ENCODE results near the gene TIPRL.

GRCh38 chr1:168229893-168230292 lies 51.1 kb downstream of the TIPRL start:
- TF ChIP-seq GABPA (IDR thresholded peaks at IDR 0.05; ENCODE audit: borderline replicate concordance, insufficient read depth, low read length) (no peak), CREB1 (IDR thresholded peaks at IDR 0.05) (no peak), BACH1 (IDR thresholded peaks at IDR 0.05; ENCODE audit: low read length) (no peak), POLR2A (IDR thresholded peaks at IDR 0.05; ENCODE audit: control extremely low read depth in 1 of 2, low read depth in 2 of 2, low read length in 2 of 2) (no peak), SIN3A (conservative IDR thresholded peaks at IDR 0.05 in 1 of 2, IDR thresholded peaks at IDR 0.05 in 1 of 2; ENCODE audit: low read depth in 1 of 2, low read length in 2 of 2) (no peak), POU5F1 (IDR thresholded peaks at IDR 0.05; ENCODE audit: low read depth, low read length) (no peak), JUN (IDR thresholded peaks at IDR 0.05; ENCODE audit: low read depth, low read length) (no peak), TAF1 (IDR thresholded peaks at IDR 0.05; ENCODE audit: low read depth, low read length) (no peak), YY1 (IDR thresholded peaks at IDR 0.05; ENCODE audit: low read depth, low read length) (no peak), HDAC2 (IDR thresholded peaks at IDR 0.05; ENCODE audit: borderline replicate concordance in 1 of 2, low read depth in 2 of 2, low read length in 2 of 2) (no peak), EZH2 (IDR thresholded peaks at IDR 0.05; ENCODE audit: low read depth, low read length, severe bottlenecking) (no peak)
- TF ChIP-seq, protein P1, sequence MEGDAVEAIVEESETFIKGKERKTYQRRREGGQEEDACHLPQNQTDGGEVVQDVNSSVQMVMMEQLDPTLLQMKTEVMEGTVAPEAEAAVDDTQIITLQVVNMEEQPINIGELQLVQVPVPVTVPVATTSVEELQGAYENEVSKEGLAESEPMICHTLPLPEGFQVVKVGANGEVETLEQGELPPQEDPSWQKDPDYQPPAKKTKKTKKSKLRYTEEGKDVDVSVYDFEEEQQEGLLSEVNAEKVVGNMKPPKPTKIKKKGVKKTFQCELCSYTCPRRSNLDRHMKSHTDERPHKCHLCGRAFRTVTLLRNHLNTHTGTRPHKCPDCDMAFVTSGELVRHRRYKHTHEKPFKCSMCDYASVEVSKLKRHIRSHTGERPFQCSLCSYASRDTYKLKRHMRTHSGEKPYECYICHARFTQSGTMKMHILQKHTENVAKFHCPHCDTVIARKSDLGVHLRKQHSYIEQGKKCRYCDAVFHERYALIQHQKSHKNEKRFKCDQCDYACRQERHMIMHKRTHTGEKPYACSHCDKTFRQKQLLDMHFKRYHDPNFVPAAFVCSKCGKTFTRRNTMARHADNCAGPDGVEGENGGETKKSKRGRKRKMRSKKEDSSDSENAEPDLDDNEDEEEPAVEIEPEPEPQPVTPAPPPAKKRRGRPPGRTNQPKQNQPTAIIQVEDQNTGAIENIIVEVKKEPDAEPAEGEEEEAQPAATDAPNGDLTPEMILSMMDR (IDR thresholded peaks at IDR 0.05; ENCODE audit: control extremely low read depth in 1 of 3, insufficient read depth in 1 of 3, low read depth in 1 of 3, low read length in 3 of 3), result no peak
- TF ChIP-seq, protein P2, sequence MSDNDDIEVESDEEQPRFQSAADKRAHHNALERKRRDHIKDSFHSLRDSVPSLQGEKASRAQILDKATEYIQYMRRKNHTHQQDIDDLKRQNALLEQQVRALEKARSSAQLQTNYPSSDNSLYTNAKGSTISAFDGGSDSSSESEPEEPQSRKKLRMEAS (IDR thresholded peaks at IDR 0.05), result no peak
